Measurements from ENCODE around the gene HOXB5. TPM values are rescaled to one million over a fixed set of nuclear protein-coding genes. Genes with fewer than 3 reads are reported as not detected.

HOXB5 gene
- polyA plus RNA-seq, 3 donors from 2014 or later: not detected

GRCh38 chr17:48546137-48546923, 47.2 kb downstream of the HOXB5 start:
- no peaks in the 10 kb centered on the region for H3K9me3 Mint-ChIP-seq
- peaks cover 61 to 63% of the 10 kb centered on the region in 2 donors for H3K4me1 Mint-ChIP-seq
- H3K4me3 Mint-ChIP-seq: peak overlapping the region; percentile 11 to 96 (median 75)
- DNase-seq: no peak
- peak overlapping the region in 5 of 6 donors; percentile 30 to 99 (median 92) for H3K27ac Mint-ChIP-seq
- peaks cover 0 to 10% (median 0%) of the 10 kb centered on the region in 3 donors for H3K36me3 Mint-ChIP-seq
- peaks cover 6 to 15% (median 7%) of the 10 kb centered on the region in 3 donors for H3K27me3 Mint-ChIP-seq (ENCODE audit: low read depth in 3 of 3)

DNA sequence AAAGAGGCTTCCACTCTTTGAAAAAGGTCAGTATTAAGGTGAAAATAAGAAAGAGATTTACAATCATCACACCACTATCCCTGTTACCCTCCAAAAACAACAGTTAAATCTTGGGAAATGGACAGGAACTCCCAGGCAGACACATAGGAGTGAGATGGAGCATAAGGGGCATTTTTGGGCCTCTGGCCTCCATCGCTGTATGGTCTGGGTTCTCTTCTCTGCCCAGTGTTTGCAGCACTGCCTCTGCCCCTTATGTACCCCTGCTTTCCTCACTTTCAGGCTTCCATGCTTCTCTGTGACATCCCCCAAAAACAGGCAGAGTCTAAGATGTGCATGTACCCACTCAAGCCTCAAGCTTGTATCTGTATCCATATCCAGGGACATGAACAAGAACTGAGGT, 48.0 kb downstream of the HOXB5 start:
- Mint-ChIP-seq H3K36me3 (peaks cover 0 to 10% (median 0%) of the 10 kb centered on the region in 3 donors), H3K27ac (peak overlapping the region; percentile 16 to 99 (median 94)), H3K9me3 (peaks cover 0 to 1% (median 0%) of the 10 kb centered on the region in 6 donors), H3K4me3 (peak overlapping the region; percentile 92 to 99 (median 95)), H3K4me1 (peaks cover 66 to 70% of the 10 kb centered on the region in 2 donors), H3K27me3 (ENCODE audit: low read depth in 3 of 3) (peaks cover 6 to 21% (median 7%) of the 10 kb centered on the region in 3 donors)
- DNase-seq: no peak

DNA sequence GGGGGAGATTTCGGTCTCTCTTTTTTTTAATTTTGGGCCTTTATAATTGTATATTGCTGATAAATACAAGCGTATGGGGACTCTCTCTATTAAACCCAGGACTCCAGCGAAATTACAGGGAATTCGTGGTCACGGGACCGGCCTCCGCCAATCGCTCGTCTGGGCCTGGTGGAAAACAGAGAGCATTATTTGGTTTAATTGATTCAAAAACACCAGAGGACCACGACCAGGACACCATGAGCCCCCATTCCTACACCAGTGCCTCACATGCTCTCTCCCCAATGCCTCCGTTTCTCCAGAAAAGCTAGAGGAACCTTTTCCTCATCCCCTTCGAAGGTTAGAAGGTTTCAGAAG, 48.6 kb downstream of the HOXB5 start, which contains the start of gene HOXB2:
TSS of gene HOXB2 (minus strand) at position 88 of the 354 bp plus-strand sequence. CDS start 198 bp downstream, outside the sequence.
- no peak for DNase-seq
- Mint-ChIP-seq H3K4me3 (peak within 1 kb of the TSS; percentile 92 to 99 (median 95)), H3K27me3 (ENCODE audit: low read depth in 3 of 3) (peaks cover 6 to 24% (median 7%) of the 10 kb centered on the region in 3 donors), H3K4me1 (peaks cover 70 to 75% of the 10 kb centered on the region in 2 donors), H3K9me3 (peaks cover 0 to 1% (median 0%) of the 10 kb centered on the region in 6 donors), H3K36me3 (peaks cover 0 to 10% (median 0%) of the 10 kb centered on the region in 3 donors), H3K27ac (peak within 1 kb of the TSS; percentile 85 to 99 (median 94))

- H3K4me3 Mint-ChIP-seq: peak overlapping the region; percentile 92 to 99 (median 95)
- peaks cover 6 to 24% (median 7%) of the 10 kb centered on the region in 3 donors for H3K27me3 Mint-ChIP-seq (ENCODE audit: low read depth in 3 of 3)
- peaks cover 0 to 1% (median 0%) of the 10 kb centered on the region in 6 donors for H3K9me3 Mint-ChIP-seq
- peaks cover 0 to 7% (median 0%) of the 10 kb centered on the region in 3 donors for H3K36me3 Mint-ChIP-seq
- DNase-seq: peak; percentile 32 to 47 (median 41)
- peak overlapping the region; percentile 85 to 99 (median 94) for H3K27ac Mint-ChIP-seq
- H3K4me1 Mint-ChIP-seq: peaks cover 73 to 80% of the 10 kb centered on the region in 2 donors
These were observed 49.1 kb downstream of the HOXB5 start for GRCh38 chr17:48544349-48545021.

DNA sequence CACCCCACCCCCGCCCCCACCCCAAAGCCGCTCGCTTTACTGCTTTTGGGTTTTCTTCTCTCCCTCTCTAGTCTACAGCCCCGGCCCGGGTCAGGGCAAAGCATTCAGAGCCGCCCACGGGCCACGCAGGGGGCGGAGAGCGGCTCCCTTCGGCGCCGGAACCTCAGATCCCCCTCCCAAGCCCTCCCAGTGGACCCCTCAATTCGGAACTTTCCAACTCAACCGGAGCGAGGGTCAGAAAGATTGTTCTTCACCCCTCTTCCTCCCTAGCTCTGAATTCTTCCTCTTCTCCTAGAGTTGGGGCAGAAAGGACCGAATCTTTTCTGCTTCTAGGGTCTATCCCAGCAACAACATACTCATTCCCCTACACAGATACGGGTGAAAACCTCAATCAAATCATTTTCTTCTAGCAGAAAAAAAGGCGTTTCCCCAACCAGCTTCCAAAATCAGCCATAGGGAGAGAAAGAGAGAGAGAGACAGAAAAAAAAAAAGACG, 49.7 kb downstream of the HOXB5 start:
- DNase-seq: peak in 2 of 3 donors; percentile 22 to 27
- H3K27me3 Mint-ChIP-seq (ENCODE audit: low read depth in 3 of 3): peaks cover 6 to 24% (median 7%) of the 10 kb centered on the region in 3 donors
- peak overlapping the region; percentile 92 to 99 (median 95) for H3K4me3 Mint-ChIP-seq
- H3K27ac Mint-ChIP-seq: peak overlapping the region; percentile 85 to 99 (median 94)
- peaks cover 0 to 1% (median 0%) of the 10 kb centered on the region in 6 donors for H3K9me3 Mint-ChIP-seq
- peaks cover 0 to 3% (median 0%) of the 10 kb centered on the region in 3 donors for H3K36me3 Mint-ChIP-seq
- H3K4me1 Mint-ChIP-seq: peaks cover 73 to 80% of the 10 kb centered on the region in 2 donors

- H3K4me1 Mint-ChIP-seq: peaks cover 69 to 74% of the 10 kb centered on the region in 2 donors
- H3K36me3 Mint-ChIP-seq: peaks cover 0 to 3% (median 0%) of the 10 kb centered on the region in 3 donors
- peaks cover 6 to 24% (median 7%) of the 10 kb centered on the region in 3 donors for H3K27me3 Mint-ChIP-seq (ENCODE audit: low read depth in 3 of 3)
- H3K4me3 Mint-ChIP-seq: peak overlapping the region; percentile 92 to 99 (median 99)
- peak; percentile 65 to 70 (median 68) for DNase-seq
- peak overlapping the region; percentile 91 to 99 (median 97) for H3K27ac Mint-ChIP-seq
- H3K9me3 Mint-ChIP-seq: peaks cover 0 to 1% (median 0%) of the 10 kb centered on the region in 6 donors
These were observed 50.3 kb downstream of the HOXB5 start for GRCh38 chr17:48543107-48543853.

- Mint-ChIP-seq H3K36me3 (peaks cover 0 to 3% (median under 1%) of the 10 kb centered on the region in 3 donors), H3K9me3 (peaks cover 0 to 1% (median 0%) of the 10 kb centered on the region in 6 donors), H3K27me3 (ENCODE audit: low read depth in 3 of 3) (peaks cover 6 to 24% (median 7%) of the 10 kb centered on the region in 3 donors), H3K4me1 (peaks cover 63 to 68% of the 10 kb centered on the region in 2 donors), H3K27ac (peak overlapping the region; percentile 91 to 99 (median 97)), H3K4me3 (peak overlapping the region; percentile 92 to 99 (median 99))
- DNase-seq: no peak
These were observed 50.9 kb downstream of the HOXB5 start for GRCh38 chr17:48542698-48543106.

DNA sequence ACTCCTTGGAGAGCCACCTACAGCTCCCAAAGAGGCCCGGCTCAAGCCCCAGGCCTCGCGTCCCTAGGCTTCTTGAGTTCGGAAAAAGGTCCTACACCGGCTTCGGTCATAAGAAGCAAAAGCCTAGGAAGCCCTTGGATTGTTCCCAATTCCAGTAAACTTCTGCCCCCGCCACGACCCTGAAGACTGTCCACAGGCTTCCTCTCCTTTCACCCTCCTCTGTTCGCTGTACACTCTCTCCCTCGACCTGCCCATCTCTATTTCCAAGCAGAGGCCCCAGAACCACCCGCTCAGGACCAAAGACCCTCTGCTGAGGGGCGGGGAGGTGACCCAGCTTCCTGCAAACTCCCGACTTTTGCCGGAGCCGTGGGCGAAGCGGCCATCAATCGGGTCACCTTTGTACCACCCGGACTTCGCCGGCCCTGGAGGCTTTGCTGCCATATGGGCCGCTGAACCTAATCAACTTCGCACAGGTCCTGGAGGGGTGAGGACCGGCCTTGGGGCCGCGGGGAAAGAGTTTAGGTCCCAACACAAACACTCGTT, 51.4 kb downstream of the HOXB5 start:
- Mint-ChIP-seq H3K27ac (peak overlapping the region; percentile 91 to 99 (median 98)), H3K9me3 (peaks cover 0 to 1% (median 0%) of the 10 kb centered on the region in 6 donors), H3K27me3 (ENCODE audit: low read depth in 3 of 3) (peaks cover 6 to 24% (median 7%) of the 10 kb centered on the region in 3 donors), H3K36me3 (peaks cover 0 to 3% (median 3%) of the 10 kb centered on the region in 3 donors), H3K4me1 (peaks cover 58 to 63% of the 10 kb centered on the region in 2 donors), H3K4me3 (peak overlapping the region; percentile 92 to 99 (median 99))
- DNase-seq: peak; percentile 18 to 41 (median 31)

GRCh38 chr17:48541577-48542113, 51.9 kb downstream of the HOXB5 start:
- DNase-seq: peak; percentile 44 to 60 (median 47)
- Mint-ChIP-seq H3K9me3 (peaks cover 0 to 1% (median 0%) of the 10 kb centered on the region in 6 donors), H3K4me3 (peak overlapping the region; percentile 92 to 99 (median 99)), H3K27me3 (ENCODE audit: low read depth in 3 of 3) (peaks cover 6 to 24% (median 7%) of the 10 kb centered on the region in 3 donors), H3K27ac (peak overlapping the region; percentile 91 to 99 (median 98)), H3K4me1 (peaks cover 52 to 58% of the 10 kb centered on the region in 2 donors), H3K36me3 (peaks cover 0 to 3% (median 3%) of the 10 kb centered on the region in 3 donors)

Other genes starting within 250 kb of the HOXB5 start
- 100 to 1,000 TPM; 325 to 458 (median 329) TPM for gene SKAP1, start 163.6 kb downstream of the HOXB5 start, polyA plus RNA-seq
- gene HOXB1, start 62.8 kb downstream of the HOXB5 start, polyA plus RNA-seq: not detected
- 10 to 100 TPM; 15.9 to 32.6 (median 18.3) TPM for gene HOXB2, start 48.7 kb downstream of the HOXB5 start, polyA plus RNA-seq
- under 1 TPM in 2 of 3 donors, not detected in 1; 0.14 to 0.53 TPM for gene HOXB4, start 15.4 kb downstream of the HOXB5 start, polyA plus RNA-seq
- under 1 TPM in 2 of 3 donors, not detected in 1; 0.26 to 0.45 TPM for gene HOXB3, start 3.5 kb downstream of the HOXB5 start, polyA plus RNA-seq
- not detected for gene HOXB6, start 11.2 kb upstream of the HOXB5 start, polyA plus RNA-seq
- 1 to 10 TPM in 2 of 3 donors, under 1 TPM in 1; 0.39 to 1.8 (median 1.5) TPM for gene HOXB7, start 17.2 kb upstream of the HOXB5 start, polyA plus RNA-seq
- not detected for gene HOXB8, start 21.5 kb upstream of the HOXB5 start, polyA plus RNA-seq
- not detected for gene HOXB9, start 32.6 kb upstream of the HOXB5 start, polyA plus RNA-seq
- gene PRAC1, start 128.7 kb upstream of the HOXB5 start, polyA plus RNA-seq: not detected
- not detected for gene PRAC2, start 129.4 kb upstream of the HOXB5 start, polyA plus RNA-seq
- not detected for gene HOXB13, start 135.0 kb upstream of the HOXB5 start, polyA plus RNA-seq
- gene TTLL6, start 223.4 kb upstream of the HOXB5 start, polyA plus RNA-seq: not detected
- gene CALCOCO2, start 237.3 kb upstream of the HOXB5 start, polyA plus RNA-seq: 100 to 1,000 TPM; 164 to 267 (median 199) TPM